Lower leg skin (tissue), 3 donors: ENCODE results near the gene PCSK6.

Experiments
- POLR2A ChIP-seq, 2 donors: fragments of 450-650 bp; IDR thresholded peaks; one replicate each; pipeline ENCODE4 v1.6.1; 2016 to 2017; ENCODE audit warnings: antibody characterized with exemption in 2 of 2, mild to moderate bottlenecking in 1 of 2, moderate library complexity in 1 of 2
- TF ChIP-seq, protein P1 (sequence below), 3 donors: fragments of 450-650 bp; IDR thresholded peaks; one replicate each; pipeline ENCODE4 v1.5.1; 2016; ENCODE audit warnings: antibody characterized with exemption in 3 of 3, mild to moderate bottlenecking in 3 of 3, moderate library complexity in 2 of 3

DNA sequence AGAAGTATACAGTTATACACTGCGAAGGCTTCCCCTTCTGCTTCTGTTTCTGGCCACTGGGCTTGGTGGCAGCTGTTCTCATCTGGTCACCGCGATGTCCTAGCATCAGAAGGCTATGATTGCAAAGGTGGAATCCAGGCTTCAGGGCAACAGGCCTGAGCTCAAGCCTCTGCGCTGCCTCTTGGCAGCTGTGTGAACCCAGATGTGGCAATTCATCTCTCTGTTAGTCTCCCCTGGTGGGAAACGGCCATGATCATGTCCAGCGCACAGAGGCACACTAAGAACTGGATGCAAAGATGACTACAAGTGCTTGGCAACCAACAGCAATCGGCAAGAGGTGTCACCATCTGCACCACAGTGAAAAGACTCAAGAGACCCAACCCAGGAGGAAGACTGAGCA, 78.9 kb downstream of the PCSK6 start:
- TF ChIP-seq, protein P1, sequence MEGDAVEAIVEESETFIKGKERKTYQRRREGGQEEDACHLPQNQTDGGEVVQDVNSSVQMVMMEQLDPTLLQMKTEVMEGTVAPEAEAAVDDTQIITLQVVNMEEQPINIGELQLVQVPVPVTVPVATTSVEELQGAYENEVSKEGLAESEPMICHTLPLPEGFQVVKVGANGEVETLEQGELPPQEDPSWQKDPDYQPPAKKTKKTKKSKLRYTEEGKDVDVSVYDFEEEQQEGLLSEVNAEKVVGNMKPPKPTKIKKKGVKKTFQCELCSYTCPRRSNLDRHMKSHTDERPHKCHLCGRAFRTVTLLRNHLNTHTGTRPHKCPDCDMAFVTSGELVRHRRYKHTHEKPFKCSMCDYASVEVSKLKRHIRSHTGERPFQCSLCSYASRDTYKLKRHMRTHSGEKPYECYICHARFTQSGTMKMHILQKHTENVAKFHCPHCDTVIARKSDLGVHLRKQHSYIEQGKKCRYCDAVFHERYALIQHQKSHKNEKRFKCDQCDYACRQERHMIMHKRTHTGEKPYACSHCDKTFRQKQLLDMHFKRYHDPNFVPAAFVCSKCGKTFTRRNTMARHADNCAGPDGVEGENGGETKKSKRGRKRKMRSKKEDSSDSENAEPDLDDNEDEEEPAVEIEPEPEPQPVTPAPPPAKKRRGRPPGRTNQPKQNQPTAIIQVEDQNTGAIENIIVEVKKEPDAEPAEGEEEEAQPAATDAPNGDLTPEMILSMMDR (IDR thresholded peaks at IDR 0.05), result no peak
- no peak for TF ChIP-seq POLR2A (IDR thresholded peaks at IDR 0.05)
